Vagina (tissue), 2 donors: Measurements from ENCODE around the gene BLOC1S5. TPM values are rescaled to one million over a fixed set of nuclear protein-coding genes. Genes with fewer than 3 reads are reported as not detected.

Source experiments
- DNase-seq, 2 donors: peaks; one replicate each; pipeline ENCODE4 v3.0.0-alpha.2; 2017; ENCODE audit errors: extremely low spot score in 2 of 2
- H3K27ac ChIP-seq: fragments of 200-600 bp; sonication (generic); one replicate; pipeline ENCODE4 v1.5.1; 2019
- H3K27me3 ChIP-seq: fragments of 200-600 bp; sonication (generic); one replicate; pipeline ENCODE4 v1.5.1; 2019
- H3K36me3 ChIP-seq, 2 donors: fragments of 200-600 bp; sonication (generic); one replicate each; pipeline ENCODE4 v1.5.1; 2017 to 2019
- H3K4me1 ChIP-seq: fragments of 200-600 bp; sonication (generic); one replicate; pipeline ENCODE4 v1.5.1; 2019
- H3K4me3 ChIP-seq, 2 donors: fragments of 200-600 bp; sonication (generic); 1 replicate in 1 of 2; 2 replicates in 1 of 2; pipeline ENCODE4 v1.5.1; 2016 to 2019
- H3K9me3 ChIP-seq: fragments of 200-600 bp; sonication (generic); one replicate; pipeline ENCODE4 v1.5.1; 2019
- CTCF ChIP-seq, 3 experiments: fragments of 450-650 bp in 2 of 3; fragments of 200-600 bp in 1 of 3; sonication (generic) in 1 of 3; IDR thresholded peaks; one replicate each; pipeline ENCODE4 v1.5.1; 2017 to 2019; ENCODE audit warnings: antibody characterized with exemption in 3 of 3, mild to moderate bottlenecking in 2 of 3, moderate library complexity in 2 of 3
- POLR2A ChIP-seq, 2 donors: fragments of 450-650 bp; IDR thresholded peaks; one replicate each; pipeline ENCODE4 v1.6.1; 2017; ENCODE audit warnings: antibody characterized with exemption in 2 of 2, mild to moderate bottlenecking in 2 of 2, moderate library complexity in 2 of 2
- POLR2AphosphoS5 ChIP-seq, 2 donors: sonication (generic); formaldehyde crosslinking; IDR thresholded peaks; one replicate each; pipeline ENCODE4 v1.9.0; 2017; ENCODE audit warnings: antibody characterized with exemption in 2 of 2, mild to moderate bottlenecking in 2 of 2, low read depth in 1 of 2; ENCODE audit not compliant: insufficient read depth in 1 of 2
- intact Hi-C: fragments of 100-400 bp; cut with DNase I; formaldehyde crosslinking; loops from one replicate; pipeline ENCODE4 v1.15.1; 2023
- total RNA-seq: library from RNA; depleted of rRNA; stranded (reverse); fragments of >200 nt; gene quantifications from one replicate; pipeline ENCODE4 v1.2.3, GENCODE V29; 2016

BLOC1S5 gene
- total RNA-seq, 1 donor from 2014 or later: 9.6 TPM

GRCh38 chr6:7998103-7998725 lies 66.0 kb downstream of the BLOC1S5 start:
- TF ChIP-seq POLR2AphosphoS5 (IDR thresholded peaks at IDR 0.05; ENCODE audit: insufficient read depth in 1 of 2, low read depth in 1 of 2) (no peak), CTCF (IDR thresholded peaks at IDR 0.05) (no peak), POLR2A (IDR thresholded peaks at IDR 0.05) (no peak)
- H3K4me3 ChIP-seq: no peak overlapping the region
- H3K4me1 ChIP-seq: no peaks in the 10 kb centered on the region
- DNase-seq: no peak
- intact Hi-C loops: loop anchor here (5.0 kb wide), 1 partner anchor 276 kb away; no protein-coding TSS in a partner anchor
- no peaks in the 10 kb centered on the region for H3K27me3 ChIP-seq
- no peak overlapping the region for H3K27ac ChIP-seq
- no peaks in the 10 kb centered on the region for H3K9me3 ChIP-seq
- no peaks in the 10 kb centered on the region for H3K36me3 ChIP-seq

- H3K4me1 ChIP-seq: peaks cover 7% of the 10 kb centered on the region
These were observed 66.9 kb downstream of the BLOC1S5 start for GRCh38 chr6:7997286-7997685.

GRCh38 chr6:7996538-7997111 lies 67.6 kb downstream of the BLOC1S5 start:
- DNase-seq: no peak
- TF ChIP-seq POLR2A (IDR thresholded peaks at IDR 0.05): no peak
- no peak for TF ChIP-seq POLR2AphosphoS5 (IDR thresholded peaks at IDR 0.05; ENCODE audit: insufficient read depth in 1 of 2, low read depth in 1 of 2)
- TF ChIP-seq CTCF (IDR thresholded peaks at IDR 0.05): no peak
- intact Hi-C loops: loop anchor here (5.0 kb wide), 1 partner anchor 274 kb away; no protein-coding TSS in a partner anchor
- H3K27ac ChIP-seq: no peak overlapping the region
- no peaks in the 10 kb centered on the region for H3K9me3 ChIP-seq
- peaks cover 13% of the 10 kb centered on the region for H3K4me1 ChIP-seq
- no peaks in the 10 kb centered on the region for H3K36me3 ChIP-seq
- H3K4me3 ChIP-seq: no peak overlapping the region
- no peaks in the 10 kb centered on the region for H3K27me3 ChIP-seq

More at GRCh38 chr6:7997286-7997685, 66.9 kb downstream of the BLOC1S5 start:
- TF ChIP-seq POLR2A (IDR thresholded peaks at IDR 0.05) (no peak), CTCF (IDR thresholded peaks at IDR 0.05) (no peak), POLR2AphosphoS5 (IDR thresholded peaks at IDR 0.05; ENCODE audit: insufficient read depth in 1 of 2, low read depth in 1 of 2) (no peak)
- H3K27me3 ChIP-seq: no peaks in the 10 kb centered on the region
- no peaks in the 10 kb centered on the region for H3K36me3 ChIP-seq
- no peaks in the 10 kb centered on the region for H3K9me3 ChIP-seq
- no peak for DNase-seq
- no peak overlapping the region for H3K4me3 ChIP-seq
- intact Hi-C loops: loop anchor here (5.0 kb wide), 1 partner anchor 275 kb away; no protein-coding TSS in a partner anchor
- no peak overlapping the region for H3K27ac ChIP-seq

- H3K27ac ChIP-seq: no peak overlapping the region
- DNase-seq: no peak
- no peak overlapping the region for H3K4me3 ChIP-seq
- intact Hi-C loops: no loop called here
- TF ChIP-seq POLR2A (IDR thresholded peaks at IDR 0.05) (no peak), POLR2AphosphoS5 (IDR thresholded peaks at IDR 0.05; ENCODE audit: insufficient read depth in 1 of 2, low read depth in 1 of 2) (no peak), CTCF (IDR thresholded peaks at IDR 0.05) (no peak)
- H3K27me3 ChIP-seq: no peaks in the 10 kb centered on the region
- peaks cover 16% of the 10 kb centered on the region for H3K4me1 ChIP-seq
- no peaks in the 10 kb centered on the region for H3K36me3 ChIP-seq
- no peaks in the 10 kb centered on the region for H3K9me3 ChIP-seq
These were observed 70.2 kb downstream of the BLOC1S5 start for GRCh38 chr6:7993952-7994351.

- no peak overlapping the region for H3K4me3 ChIP-seq
- intact Hi-C loops: no loop called here
These were observed 70.8 kb downstream of the BLOC1S5 start for GRCh38 chr6:7993399-7993798.

More at GRCh38 chr6:7993399-7993798, 70.8 kb downstream of the BLOC1S5 start:
- H3K27ac ChIP-seq: no peak overlapping the region
- TF ChIP-seq CTCF (IDR thresholded peaks at IDR 0.05) (no peak), POLR2A (IDR thresholded peaks at IDR 0.05) (no peak), POLR2AphosphoS5 (IDR thresholded peaks at IDR 0.05; ENCODE audit: insufficient read depth in 1 of 2, low read depth in 1 of 2) (no peak)
- H3K27me3 ChIP-seq: no peaks in the 10 kb centered on the region
- H3K9me3 ChIP-seq: no peaks in the 10 kb centered on the region
- peaks cover 16% of the 10 kb centered on the region for H3K4me1 ChIP-seq
- H3K36me3 ChIP-seq: no peaks in the 10 kb centered on the region
- no peak for DNase-seq
